ENCODE results near the gene FYN. TPM values are rescaled to one million over a fixed set of nuclear protein-coding genes. Genes with fewer than 3 reads are reported as not detected.

The FYN gene
- total and polyA plus RNA-seq, 4 experiments from 2014 or later, result 338 to 713 (median 564) TPM

DNA sequence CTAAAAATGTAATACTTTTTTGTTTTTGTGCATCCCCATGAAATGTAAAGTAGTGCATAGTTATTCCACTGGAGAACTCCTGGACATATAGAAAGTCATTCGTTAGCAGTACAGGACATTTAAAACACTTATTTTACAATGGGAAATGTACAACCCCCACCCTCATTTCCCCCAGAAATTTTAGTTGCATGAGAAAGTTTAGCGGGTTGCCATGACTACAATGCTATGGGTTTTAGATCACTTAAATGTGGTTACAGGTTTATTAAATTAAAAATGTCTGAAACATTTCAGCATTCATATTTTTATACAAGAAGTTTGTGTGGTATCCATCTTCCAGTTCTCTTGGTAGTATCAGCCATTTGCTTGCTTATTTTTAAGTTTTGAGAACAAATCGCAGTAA is 212.7 kb downstream of the FYN start:
- H3K4me3 Mint-ChIP-seq, result no peak overlapping the region
- Histone ChIP-seq H3K9me3 (ENCODE audit: control insufficient read depth in 1 of 2, low read length in 2 of 2) (no peaks in the 10 kb centered on the region), H3K36me3 (ENCODE audit: insufficient read depth, low read length) (peaks cover 27% of the 10 kb centered on the region), H3K4me3 (ENCODE audit: low read length in 2 of 2) (no peak overlapping the region), H3K4me1 (ENCODE audit: insufficient read depth, low read length) (no peaks in the 10 kb centered on the region), H3K27me3 (ENCODE audit: insufficient read depth, low read length) (no peaks in the 10 kb centered on the region), H3K27ac (ENCODE audit: low read depth, low read length) (no peak overlapping the region)
- H3K36me3 Mint-ChIP-seq, result peaks cover 25 to 51% of the 10 kb centered on the region in 2 donors
- ChIA-PET POLR2A (ENCODE audit: partially characterized antibody) (no interaction called here), CTCF (ENCODE audit: partially characterized antibody) (no interaction called here)
- peak overlapping the region in 1 of 7 donors; percentile 17 for H3K27ac Mint-ChIP-seq
- DNase-seq, result no peak
- intact Hi-C loops (cut with micrococcal nuclease), result no loop called here
- peaks cover 0 to 13% (median 3%) of the 10 kb centered on the region in 4 donors for H3K4me1 Mint-ChIP-seq
- no peaks in the 10 kb centered on the region for H3K27me3 Mint-ChIP-seq
- peaks cover 0 to 5% (median 0%) of the 10 kb centered on the region in 8 donors for H3K9me3 Mint-ChIP-seq

- peaks cover 16 to 36% of the 10 kb centered on the region in 2 donors for H3K36me3 Mint-ChIP-seq
- no peaks in the 10 kb centered on the region for H3K27me3 ChIP-seq (ENCODE audit: insufficient read depth, low read length)
- no peak overlapping the region for H3K4me3 ChIP-seq (ENCODE audit: low read length in 2 of 2)
- ChIA-PET CTCF (ENCODE audit: partially characterized antibody) (interaction anchor here (0.9 kb wide), 1 partner anchor 10 kb away, joined by 3 read pairs; no protein-coding TSS in a partner anchor), POLR2A (ENCODE audit: partially characterized antibody) (interaction anchor here (0.8 kb wide), 1 partner anchor 429 kb away, joined by 4 read pairs; the partner anchor contains the start of genes FAM229B and TUBE1)
- H3K4me1 Mint-ChIP-seq, result peaks cover 0 to 3% (median under 1%) of the 10 kb centered on the region in 4 donors
- H3K9me3 ChIP-seq (ENCODE audit: control insufficient read depth in 1 of 2, low read length in 2 of 2), result no peaks in the 10 kb centered on the region
- intact Hi-C loops (cut with micrococcal nuclease), result no loop called here
- H3K4me1 ChIP-seq (ENCODE audit: insufficient read depth, low read length), result no peaks in the 10 kb centered on the region
- no peak for DNase-seq
- no peak overlapping the region for H3K4me3 Mint-ChIP-seq
- H3K9me3 Mint-ChIP-seq, result peaks cover 0 to 5% (median 0%) of the 10 kb centered on the region in 8 donors
- peaks cover 14% of the 10 kb centered on the region for H3K36me3 ChIP-seq (ENCODE audit: insufficient read depth, low read length)
- H3K27me3 Mint-ChIP-seq, result no peaks in the 10 kb centered on the region
- H3K27ac ChIP-seq (ENCODE audit: low read depth, low read length), result no peak overlapping the region
- H3K27ac Mint-ChIP-seq, result peak overlapping the region in 1 of 7 donors; percentile 43
Observed at GRCh38 chr6:111658462-111659154, 214.6 kb downstream of the FYN start.

DNA sequence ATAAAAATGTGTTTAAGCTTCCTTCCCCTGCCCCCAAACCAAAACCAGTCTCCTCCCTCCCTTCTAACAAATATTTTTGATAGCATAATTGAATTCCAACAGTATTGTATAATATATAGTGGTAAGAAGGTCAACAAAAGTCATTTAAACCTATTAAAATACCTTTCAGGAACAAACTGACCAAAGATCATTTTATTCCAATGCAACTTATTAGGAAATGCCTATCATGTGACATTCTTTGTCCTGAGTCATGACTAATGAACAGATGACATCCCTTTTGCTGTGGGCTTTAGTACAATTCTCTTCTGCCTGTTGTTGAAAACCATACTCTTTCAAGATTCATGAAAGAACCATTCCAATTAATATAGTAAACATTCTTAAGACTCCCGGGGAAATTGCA is 216.1 kb downstream of the FYN start:
- Mint-ChIP-seq H3K27me3 (no peaks in the 10 kb centered on the region), H3K9me3 (peaks cover 0 to 3% (median 0%) of the 10 kb centered on the region in 8 donors), H3K4me1 (peaks cover 0 to 2% (median 0%) of the 10 kb centered on the region in 4 donors), H3K27ac (peak overlapping the region in 3 of 7 donors; percentile 0 to 77 (median 14)), H3K36me3 (peaks cover 17 to 25% of the 10 kb centered on the region in 2 donors), H3K4me3 (no peak overlapping the region)
- peaks cover 8% of the 10 kb centered on the region for H3K36me3 ChIP-seq (ENCODE audit: insufficient read depth, low read length)
- H3K4me3 ChIP-seq (ENCODE audit: low read length in 2 of 2), result no peak overlapping the region
- H3K27ac ChIP-seq (ENCODE audit: low read depth, low read length), result no peak overlapping the region
- no peak for DNase-seq
- POLR2A ChIA-PET (ENCODE audit: partially characterized antibody), result no interaction called here
- CTCF ChIA-PET (ENCODE audit: partially characterized antibody), result no interaction called here
- intact Hi-C loops (cut with micrococcal nuclease), result no loop called here
- no peaks in the 10 kb centered on the region for H3K4me1 ChIP-seq (ENCODE audit: insufficient read depth, low read length)
- no peaks in the 10 kb centered on the region for H3K9me3 ChIP-seq (ENCODE audit: control insufficient read depth in 1 of 2, low read length in 2 of 2)
- no peaks in the 10 kb centered on the region for H3K27me3 ChIP-seq (ENCODE audit: insufficient read depth, low read length)

DNA sequence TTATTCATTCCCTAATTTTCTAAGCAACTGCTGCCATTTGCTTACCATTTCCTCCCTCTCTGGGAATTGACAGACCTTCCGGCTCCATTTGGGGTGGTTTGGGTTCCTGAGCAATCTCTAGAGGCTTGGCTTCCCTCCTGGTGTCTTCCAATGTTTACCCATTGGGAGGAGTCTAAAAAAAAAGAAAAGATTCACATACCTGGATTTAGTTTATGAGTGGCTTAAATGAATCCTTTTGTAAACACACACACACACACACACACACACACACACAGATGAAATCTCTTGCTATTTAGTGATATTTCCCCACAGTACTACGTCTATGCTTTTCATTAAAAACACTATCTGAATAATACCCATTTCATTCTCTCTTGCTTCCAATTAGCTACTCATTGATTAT is 219.3 kb downstream of the FYN start:
- Mint-ChIP-seq H3K27ac (no peak overlapping the region), H3K4me3 (no peak overlapping the region), H3K36me3 (peaks cover 12 to 22% of the 10 kb centered on the region in 2 donors), H3K27me3 (no peaks in the 10 kb centered on the region), H3K9me3 (peaks cover 0 to 3% (median 0%) of the 10 kb centered on the region in 8 donors), H3K4me1 (peaks cover 0 to 2% (median 0%) of the 10 kb centered on the region in 4 donors)
- no peak overlapping the region for H3K4me3 ChIP-seq (ENCODE audit: low read length in 2 of 2)
- H3K4me1 ChIP-seq (ENCODE audit: insufficient read depth, low read length), result no peaks in the 10 kb centered on the region
- H3K36me3 ChIP-seq (ENCODE audit: insufficient read depth, low read length), result no peaks in the 10 kb centered on the region
- no peaks in the 10 kb centered on the region for H3K27me3 ChIP-seq (ENCODE audit: insufficient read depth, low read length)
- no peak overlapping the region for H3K27ac ChIP-seq (ENCODE audit: low read depth, low read length)
- H3K9me3 ChIP-seq (ENCODE audit: control insufficient read depth in 1 of 2, low read length in 2 of 2), result no peaks in the 10 kb centered on the region
- no peak for DNase-seq
- intact Hi-C loops (cut with micrococcal nuclease), result no loop called here
- ChIA-PET CTCF (ENCODE audit: partially characterized antibody) (no interaction called here), POLR2A (ENCODE audit: partially characterized antibody) (no interaction called here)

DNA sequence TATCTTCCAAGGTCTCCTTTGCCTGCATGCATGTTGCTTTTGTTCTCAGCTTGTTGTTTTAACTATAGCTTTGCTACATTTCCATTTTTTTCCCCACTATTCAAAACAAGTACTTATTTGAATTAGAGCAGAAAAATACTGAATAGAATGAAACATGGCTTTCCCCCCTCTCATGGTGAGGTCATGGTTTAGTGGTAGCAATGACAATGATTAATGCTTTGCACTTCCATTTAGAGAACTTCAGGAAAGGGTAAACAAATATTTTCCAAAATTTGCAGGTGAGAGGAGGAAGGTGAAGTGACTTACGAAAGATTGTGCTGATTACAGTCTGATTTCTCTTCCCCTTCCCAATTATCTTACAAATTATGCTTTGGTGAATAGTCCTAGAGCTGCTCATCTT is 219.8 kb downstream of the FYN start:
- no peaks in the 10 kb centered on the region for H3K36me3 ChIP-seq (ENCODE audit: insufficient read depth, low read length)
- H3K4me3 ChIP-seq (ENCODE audit: low read length in 2 of 2), result no peak overlapping the region
- peaks cover 12 to 22% of the 10 kb centered on the region in 2 donors for H3K36me3 Mint-ChIP-seq
- H3K27me3 ChIP-seq (ENCODE audit: insufficient read depth, low read length), result no peaks in the 10 kb centered on the region
- H3K27ac Mint-ChIP-seq, result peak overlapping the region in 2 of 7 donors; percentile 34 to 53
- intact Hi-C loops (cut with micrococcal nuclease), result no loop called here
- no peaks in the 10 kb centered on the region for H3K4me1 ChIP-seq (ENCODE audit: insufficient read depth, low read length)
- H3K4me3 Mint-ChIP-seq, result no peak overlapping the region
- no peak for DNase-seq
- no peaks in the 10 kb centered on the region for H3K27me3 Mint-ChIP-seq
- H3K4me1 Mint-ChIP-seq, result peaks cover 0 to 2% (median 0%) of the 10 kb centered on the region in 4 donors
- peaks cover 0 to 3% (median 0%) of the 10 kb centered on the region in 8 donors for H3K9me3 Mint-ChIP-seq
- no peak overlapping the region for H3K27ac ChIP-seq (ENCODE audit: low read depth, low read length)
- CTCF ChIA-PET (ENCODE audit: partially characterized antibody), result no interaction called here
- POLR2A ChIA-PET (ENCODE audit: partially characterized antibody), result no interaction called here
- no peaks in the 10 kb centered on the region for H3K9me3 ChIP-seq (ENCODE audit: control insufficient read depth in 1 of 2, low read length in 2 of 2)

DNA sequence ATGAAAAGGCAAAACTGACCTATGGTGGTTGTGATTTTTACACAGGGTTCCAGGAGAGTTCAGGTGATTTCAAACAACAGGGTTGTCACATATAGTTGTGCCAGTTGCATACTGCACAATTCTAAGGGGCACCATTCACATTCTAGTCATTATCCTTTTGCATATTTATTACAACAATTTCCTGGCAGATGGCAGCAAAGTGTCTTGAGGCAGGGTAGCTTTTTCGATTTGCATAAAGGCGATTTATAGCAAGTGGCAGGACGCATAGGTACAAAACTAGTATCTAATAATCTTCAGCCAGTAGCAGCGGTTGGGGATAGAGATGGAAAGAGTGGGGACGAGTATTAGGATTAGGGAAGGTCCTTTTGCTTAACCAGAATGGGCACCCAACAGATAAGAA is 221.1 kb downstream of the FYN start:
- H3K9me3 Mint-ChIP-seq, result peaks cover 0 to 3% (median 0%) of the 10 kb centered on the region in 8 donors

DNA sequence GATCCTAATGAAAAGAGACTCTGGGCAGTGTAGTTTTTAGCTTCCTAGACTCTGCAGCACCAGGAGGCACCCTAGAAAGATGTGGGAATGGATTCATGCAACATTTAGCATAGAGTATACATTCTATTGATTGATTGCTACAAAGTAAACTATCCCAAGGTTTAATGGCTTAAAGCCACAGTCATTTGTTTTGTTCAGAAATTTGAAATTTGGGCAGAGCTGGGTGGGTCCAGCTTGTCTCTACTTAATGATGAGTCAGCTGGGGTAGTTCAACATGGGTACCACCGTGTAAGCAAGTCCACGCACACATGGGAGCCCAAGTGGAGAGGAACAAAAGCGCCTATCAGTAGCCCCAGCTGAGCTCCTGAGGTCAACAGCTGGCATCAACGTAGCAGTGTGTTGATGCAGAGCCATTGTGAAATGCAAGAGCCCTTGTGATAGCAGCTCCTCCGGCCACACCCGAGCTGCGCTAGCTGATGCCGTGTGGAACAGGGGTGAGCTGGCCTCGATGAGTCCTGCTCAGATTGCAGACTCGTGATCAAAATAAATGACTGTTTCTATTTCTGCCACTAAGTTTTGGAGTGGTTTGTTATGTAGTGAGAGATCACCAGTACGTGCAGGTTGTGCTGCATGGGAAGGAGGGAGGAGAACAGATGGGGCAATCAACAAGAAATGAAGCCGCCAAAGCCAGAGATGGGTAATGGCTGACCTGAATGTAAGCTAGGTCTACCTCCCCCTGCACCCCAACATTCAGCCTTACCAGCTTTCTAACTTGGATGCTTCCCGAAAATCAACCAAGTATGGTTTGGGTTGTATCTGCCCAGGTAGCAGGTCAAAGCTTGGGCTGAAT is 221.8 kb downstream of the FYN start:
- H3K27ac Mint-ChIP-seq, result no peak overlapping the region
- Histone ChIP-seq H3K9me3 (ENCODE audit: control insufficient read depth in 1 of 2, low read length in 2 of 2) (no peaks in the 10 kb centered on the region), H3K27me3 (ENCODE audit: insufficient read depth, low read length) (no peaks in the 10 kb centered on the region), H3K27ac (ENCODE audit: low read depth, low read length) (no peak overlapping the region), H3K4me3 (ENCODE audit: low read length in 2 of 2) (no peak overlapping the region), H3K4me1 (ENCODE audit: insufficient read depth, low read length) (no peaks in the 10 kb centered on the region), H3K36me3 (ENCODE audit: insufficient read depth, low read length) (no peaks in the 10 kb centered on the region)
- H3K9me3 Mint-ChIP-seq, result peaks cover 0 to 1% (median 0%) of the 10 kb centered on the region in 8 donors
- H3K27me3 Mint-ChIP-seq, result no peaks in the 10 kb centered on the region
- no peaks in the 10 kb centered on the region for H3K4me1 Mint-ChIP-seq
- H3K4me3 Mint-ChIP-seq, result no peak overlapping the region
- no peak for DNase-seq
- H3K36me3 Mint-ChIP-seq, result peaks cover 12 to 34% of the 10 kb centered on the region in 2 donors
- CTCF ChIA-PET (ENCODE audit: partially characterized antibody), result interaction anchor here (0.9 kb wide), 1 partner anchor 392 kb away, joined by 3 read pairs; no protein-coding TSS in a partner anchor
- POLR2A ChIA-PET (ENCODE audit: partially characterized antibody), result interaction anchor here (1.5 kb wide), 1 partner anchor 13 kb away, joined by 3 read pairs; no protein-coding TSS in a partner anchor
- intact Hi-C loops (cut with micrococcal nuclease), result no loop called here

More for the DNA sequence above, 221.1 kb downstream of the FYN start:
- no peaks in the 10 kb centered on the region for H3K27me3 Mint-ChIP-seq
- intact Hi-C loops (cut with micrococcal nuclease), result no loop called here
- H3K27ac Mint-ChIP-seq, result peak overlapping the region in 1 of 7 donors; percentile 7
- Histone ChIP-seq H3K4me3 (ENCODE audit: low read length in 2 of 2) (no peak overlapping the region), H3K4me1 (ENCODE audit: insufficient read depth, low read length) (no peaks in the 10 kb centered on the region), H3K27me3 (ENCODE audit: insufficient read depth, low read length) (no peaks in the 10 kb centered on the region), H3K9me3 (ENCODE audit: control insufficient read depth in 1 of 2, low read length in 2 of 2) (no peaks in the 10 kb centered on the region), H3K36me3 (ENCODE audit: insufficient read depth, low read length) (no peaks in the 10 kb centered on the region), H3K27ac (ENCODE audit: low read depth, low read length) (no peak overlapping the region)
- CTCF ChIA-PET (ENCODE audit: partially characterized antibody), result no interaction called here
- no peaks in the 10 kb centered on the region for H3K4me1 Mint-ChIP-seq
- H3K4me3 Mint-ChIP-seq, result no peak overlapping the region
- POLR2A ChIA-PET (ENCODE audit: partially characterized antibody), result interaction anchor here (1.5 kb wide), 1 partner anchor 12 kb away, joined by 3 read pairs; no protein-coding TSS in a partner anchor
- DNase-seq, result no peak
- peaks cover 12 to 29% of the 10 kb centered on the region in 2 donors for H3K36me3 Mint-ChIP-seq
